Gastroesophageal sphincter (tissue), 3 donors: ENCODE data around the gene PREX1.
A peak's percentile ranks its signal among the peaks of the same experiment; 100 is the strongest.

ENCODE experiments used
- CTCF ChIP-seq, 4 experiments: fragments of 200-600 bp in 2 of 4; fragments of 450-650 bp in 2 of 4; sonication (generic) in 1 of 4; IDR thresholded peaks; one replicate each; pipeline ENCODE4 v1.5.1; 2017 to 2019; ENCODE audit warnings: antibody characterized with exemption in 4 of 4, mild to moderate bottlenecking in 2 of 4, moderate library complexity in 2 of 4
- EP300 ChIP-seq: sonication (generic); formaldehyde crosslinking; IDR thresholded peaks from one replicate; pipeline ENCODE4 v1.6.1; 2017; ENCODE audit warnings: antibody characterized with exemption, mild to moderate bottlenecking
- POLR2A ChIP-seq, 2 donors: fragments of 450-650 bp; IDR thresholded peaks; one replicate each; pipeline ENCODE4 v1.6.1; 2017; ENCODE audit warnings: antibody characterized with exemption in 2 of 2, mild to moderate bottlenecking in 2 of 2, moderate library complexity in 1 of 2
- POLR2AphosphoS5 ChIP-seq: sonication (generic); formaldehyde crosslinking; IDR thresholded peaks from one replicate; pipeline ENCODE4 v1.6.1; 2017; ENCODE audit warnings: antibody characterized with exemption

- no peak for TF ChIP-seq CTCF (IDR thresholded peaks at IDR 0.05)
- TF ChIP-seq POLR2A (IDR thresholded peaks at IDR 0.05), result no peak
- TF ChIP-seq POLR2AphosphoS5, result peak; percentile 49
- no peak for TF ChIP-seq EP300
Observed at GRCh38 chr20:48682529-48683363, 145.1 kb downstream of the PREX1 start.
